ENCODE measurements around the gene COMT. TPM values are rescaled to one million over a fixed set of nuclear protein-coding genes. Genes with fewer than 3 reads are reported as not detected.
"Not testable (repeated sequence)": the region's sequence is repeated elsewhere in the genome, so short reads cannot be mapped to it uniquely, and the experiment has no call there.

COMT gene
- total RNA-seq, 2 donors from 2014 or later: 39.7 to 113 TPM

DNA sequence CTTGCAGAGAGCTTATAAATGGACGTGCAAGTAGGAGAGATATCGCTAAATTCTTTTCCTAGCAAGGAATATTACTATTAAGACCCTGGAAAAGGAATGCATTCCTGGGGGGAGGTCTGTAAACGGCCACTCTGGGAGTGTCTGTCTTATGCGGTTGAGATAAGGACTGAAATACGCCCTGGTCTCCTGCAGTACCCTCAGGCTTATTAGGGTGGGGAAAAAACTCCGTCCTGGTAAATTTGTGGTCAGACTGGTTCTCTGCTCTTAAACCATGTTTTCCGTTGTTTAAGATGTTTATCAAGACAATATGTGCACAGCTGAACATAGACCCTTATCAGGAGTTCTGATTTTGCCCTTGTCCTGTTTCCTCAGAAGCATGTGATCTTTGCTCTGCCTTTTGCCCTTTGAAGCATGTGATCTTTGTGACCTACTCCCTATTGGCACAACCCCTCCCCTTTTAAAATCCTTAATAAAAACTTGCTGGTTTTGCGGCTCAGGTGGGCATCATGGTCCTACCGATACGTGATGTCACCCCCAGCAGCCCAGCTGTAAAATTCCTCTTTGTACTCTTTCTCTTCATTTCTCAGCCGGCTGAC is 6.4 kb upstream of the COMT start:
- Mint-ChIP-seq H3K36me3 (peaks cover 24 to 28% of the 10 kb centered on the region in 2 donors), H3K9me3 (peaks cover 9 to 10% of the 10 kb centered on the region in 2 donors)
- H3K27ac Mint-ChIP-seq; DNase-seq (ENCODE audit: low spot score in 2 of 2); ATAC-seq: not testable (repeated sequence)

DNA sequence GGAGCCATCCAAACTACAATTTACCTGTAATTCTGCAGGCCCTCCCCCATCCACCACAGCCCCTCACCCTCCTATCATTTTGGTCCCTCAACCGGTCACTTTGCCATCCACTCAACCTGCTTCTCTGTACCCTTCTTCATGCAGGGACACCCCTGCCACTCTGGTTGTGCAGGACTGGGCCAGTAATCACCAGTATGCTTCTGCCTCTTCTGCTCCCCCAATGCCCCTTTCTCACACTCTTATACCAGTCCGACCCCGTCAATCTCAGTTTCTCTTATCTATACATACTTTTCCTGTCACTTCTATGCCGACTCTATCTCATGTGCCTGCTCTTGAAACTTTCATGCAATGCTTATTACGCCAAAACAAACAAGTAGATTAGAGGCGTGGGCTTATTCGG is 5.1 kb upstream of the COMT start:
- Mint-ChIP-seq H3K27ac (no peak overlapping the region), H3K9me3 (peaks cover 9 to 10% of the 10 kb centered on the region in 2 donors), H3K36me3 (peaks cover 24 to 28% of the 10 kb centered on the region in 2 donors)
- ATAC-seq: no peak
- DNase-seq (ENCODE audit: low spot score in 2 of 2): no peak

DNA sequence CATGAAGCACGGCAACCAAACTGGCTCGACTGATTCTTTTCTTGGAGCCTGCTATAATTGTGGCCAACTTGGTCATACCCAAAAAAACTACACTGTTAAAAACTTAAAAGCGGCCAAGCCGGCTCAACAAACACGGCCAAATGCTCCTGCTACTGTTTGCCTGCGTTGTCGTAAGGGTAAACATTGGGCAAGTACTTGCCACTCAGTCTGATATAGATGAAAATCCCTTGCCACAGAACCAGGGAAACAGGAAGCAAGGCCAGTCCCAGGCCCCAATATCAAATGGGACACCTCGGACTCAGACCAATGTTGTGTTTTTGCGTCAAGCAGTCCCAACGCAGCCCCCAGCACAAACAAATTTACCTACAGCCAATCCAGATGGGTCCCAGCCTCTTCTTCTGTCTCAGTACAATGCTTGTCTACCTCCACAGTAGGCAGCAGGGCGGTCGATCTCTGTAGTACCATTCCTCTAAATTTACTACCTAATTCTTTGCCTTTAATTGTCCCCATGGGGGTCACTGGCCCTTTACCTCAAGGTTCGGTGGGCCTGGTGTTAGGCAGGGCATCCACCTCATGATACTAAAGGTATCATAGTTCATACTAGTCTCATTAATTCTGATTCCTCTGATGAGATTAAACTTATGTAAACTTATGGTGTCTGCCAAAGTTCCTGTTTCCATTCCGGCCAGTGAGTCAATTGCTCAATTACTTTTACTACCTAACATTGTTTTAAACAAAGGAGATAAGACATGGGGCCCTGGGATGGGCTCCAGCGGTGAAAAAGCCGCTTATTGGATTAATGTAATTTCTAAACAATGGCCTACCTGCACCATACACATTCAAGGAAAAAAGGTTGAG is 3.7 kb upstream of the COMT start:
- DNase-seq (ENCODE audit: low spot score in 2 of 2): no peak
- Mint-ChIP-seq H3K36me3 (peaks cover 33 to 39% of the 10 kb centered on the region in 2 donors), H3K9me3 (peaks cover 9 to 10% of the 10 kb centered on the region in 2 donors), H3K27ac (no peak overlapping the region)
- ATAC-seq: no peak

DNA sequence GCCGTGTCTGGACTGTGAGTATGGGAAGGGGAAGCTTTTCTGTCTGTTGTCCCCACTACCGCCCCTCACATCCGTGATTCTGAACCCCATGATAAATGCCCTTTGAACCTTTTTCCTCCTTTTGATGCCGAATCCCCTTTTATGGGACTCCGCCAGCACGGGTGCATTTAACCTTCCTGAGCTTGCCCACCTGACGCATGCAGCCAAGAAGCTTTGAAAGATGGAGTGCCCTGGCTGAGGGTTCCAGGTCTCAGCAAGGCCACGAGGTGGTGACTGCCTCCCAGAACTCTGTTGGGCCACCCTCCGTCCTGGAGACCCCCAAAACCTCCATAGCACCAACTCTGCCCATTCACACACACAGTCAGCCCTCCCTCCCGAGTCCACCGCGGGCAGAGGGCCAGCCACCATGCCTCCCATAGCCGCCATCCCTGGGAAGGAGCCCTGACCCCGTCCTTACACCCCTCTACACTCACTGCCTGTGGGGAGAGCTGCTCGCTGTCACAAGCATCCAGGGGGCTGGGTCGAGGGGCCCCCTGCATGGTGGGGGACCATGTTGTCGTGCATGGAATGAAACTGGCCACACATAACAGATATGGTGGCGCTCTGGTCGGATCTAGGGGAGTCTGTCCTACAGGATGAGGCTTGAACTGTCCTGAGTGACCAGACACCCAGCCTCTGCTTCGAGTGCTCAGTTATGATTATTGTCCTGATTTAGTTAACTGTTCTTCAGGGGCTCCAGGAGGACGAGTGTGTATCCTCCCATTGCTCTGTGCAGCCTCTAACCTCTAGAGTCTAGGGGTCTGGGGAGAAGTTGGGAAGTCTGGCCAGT is 822 bp upstream of the COMT start:
- peak in 1 of 2 donors; percentile 12 for ATAC-seq
- Mint-ChIP-seq H3K36me3 (peaks cover 27 to 43% of the 10 kb centered on the region in 2 donors), H3K9me3 (peaks cover 7 to 9% of the 10 kb centered on the region in 2 donors), H3K27ac (peak overlapping the region; percentile 92 to 95)
- no peak for DNase-seq (ENCODE audit: low spot score in 2 of 2)

DNA sequence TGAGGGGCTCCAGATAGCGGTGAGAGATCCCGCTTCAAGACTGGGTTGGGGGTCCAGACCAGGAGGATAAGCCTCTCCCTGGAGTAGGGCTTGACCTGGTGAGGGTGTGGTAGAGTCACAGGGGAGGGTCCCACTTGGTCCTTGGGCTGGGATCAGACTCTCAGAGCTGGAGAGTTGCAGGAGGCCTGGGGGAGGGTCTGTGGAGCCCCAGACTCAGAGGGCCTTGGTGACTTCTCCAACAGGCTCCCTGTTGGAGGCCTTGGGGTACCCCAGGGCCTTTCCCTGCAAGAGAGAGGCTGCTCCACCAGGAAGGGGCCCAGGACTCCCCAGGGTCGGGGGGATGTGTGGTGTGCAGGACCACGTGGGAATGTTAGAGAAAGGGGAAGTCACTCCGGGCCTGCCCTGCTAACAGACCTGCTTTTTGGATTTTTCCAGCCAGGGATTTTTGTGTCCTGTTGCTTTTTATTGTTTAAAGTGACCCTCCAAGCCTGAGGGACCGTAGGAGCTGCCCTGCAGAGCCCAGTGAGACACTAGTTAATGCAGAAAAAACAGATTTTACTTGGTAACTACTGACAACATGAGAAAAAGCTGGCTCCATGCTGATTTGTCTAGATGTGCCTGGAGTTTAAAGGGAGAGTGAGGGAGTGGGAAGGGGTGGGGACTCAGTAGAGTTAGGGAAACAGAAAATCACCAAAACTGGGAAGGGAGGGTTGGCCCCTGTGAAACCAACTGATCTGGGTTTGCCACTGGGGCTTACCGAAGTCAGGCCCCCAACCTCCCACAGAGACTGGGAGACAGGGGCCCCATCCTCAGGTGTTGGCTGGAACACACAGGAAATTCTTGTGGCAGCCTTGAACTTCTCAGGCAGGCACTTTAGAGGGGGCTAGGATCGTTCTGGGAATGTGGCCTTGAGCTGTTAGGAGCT is 847 bp downstream of the COMT start:
- peak overlapping the region; percentile 95 to 99 for H3K27ac Mint-ChIP-seq
- peaks cover 10 to 27% of the 10 kb centered on the region in 2 donors for H3K36me3 Mint-ChIP-seq
- no peaks in the 10 kb centered on the region for H3K9me3 Mint-ChIP-seq
- peak; percentile 39 to 43 for ATAC-seq
- no peak for DNase-seq (ENCODE audit: low spot score in 2 of 2)

DNA sequence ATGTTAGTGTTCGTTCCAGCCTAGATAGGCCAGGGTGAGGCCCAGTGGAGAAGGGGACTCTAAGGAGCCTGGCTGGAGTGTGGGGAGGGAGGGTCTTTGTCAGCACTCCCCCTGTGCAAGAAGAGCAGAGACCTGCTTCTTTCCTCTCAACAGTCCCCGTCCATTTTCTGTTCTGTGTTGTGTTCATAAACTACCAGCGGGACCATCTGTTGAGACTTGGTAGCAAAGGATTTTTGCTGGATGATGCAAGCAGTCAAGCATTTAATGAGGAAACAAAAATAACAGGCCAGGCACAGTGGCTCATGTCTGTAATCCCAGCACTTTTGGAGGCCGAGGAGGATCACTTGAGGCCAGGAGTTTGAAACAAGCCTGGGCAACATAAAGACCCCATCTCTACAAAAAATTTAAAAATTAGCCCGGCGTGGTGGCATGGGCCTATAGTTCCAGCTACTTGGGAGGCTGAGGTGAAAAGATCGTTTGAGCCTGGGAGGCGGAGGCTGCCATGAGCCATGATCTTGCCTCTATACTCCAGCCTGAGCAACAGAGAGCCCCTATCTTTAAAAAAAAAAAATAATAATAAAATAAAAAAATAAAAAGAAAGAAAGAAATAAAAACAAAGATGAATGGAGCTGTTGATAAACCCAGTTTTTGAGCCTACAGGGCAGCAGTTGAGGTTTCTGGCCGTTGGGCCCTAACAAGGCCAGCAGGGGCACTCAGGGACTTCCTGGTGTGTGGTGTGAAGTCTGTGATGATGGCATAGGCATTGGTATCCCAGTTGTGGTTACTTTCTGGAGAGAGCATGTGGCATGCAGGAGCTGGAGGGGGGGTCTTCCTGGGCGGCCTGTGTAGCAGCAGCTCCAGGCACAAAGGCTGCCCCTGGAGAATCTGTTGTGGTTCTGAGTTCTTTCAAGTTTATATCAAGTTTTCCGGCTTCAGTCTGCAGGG is 1.8 kb downstream of the COMT start:
- H3K27ac Mint-ChIP-seq: peak overlapping the region; percentile 95 to 99
- no peaks in the 10 kb centered on the region for H3K9me3 Mint-ChIP-seq
- ATAC-seq (no peak), DNase-seq (ENCODE audit: low spot score in 2 of 2) (no peak)
- peaks cover 9 to 21% of the 10 kb centered on the region in 2 donors for H3K36me3 Mint-ChIP-seq

DNA sequence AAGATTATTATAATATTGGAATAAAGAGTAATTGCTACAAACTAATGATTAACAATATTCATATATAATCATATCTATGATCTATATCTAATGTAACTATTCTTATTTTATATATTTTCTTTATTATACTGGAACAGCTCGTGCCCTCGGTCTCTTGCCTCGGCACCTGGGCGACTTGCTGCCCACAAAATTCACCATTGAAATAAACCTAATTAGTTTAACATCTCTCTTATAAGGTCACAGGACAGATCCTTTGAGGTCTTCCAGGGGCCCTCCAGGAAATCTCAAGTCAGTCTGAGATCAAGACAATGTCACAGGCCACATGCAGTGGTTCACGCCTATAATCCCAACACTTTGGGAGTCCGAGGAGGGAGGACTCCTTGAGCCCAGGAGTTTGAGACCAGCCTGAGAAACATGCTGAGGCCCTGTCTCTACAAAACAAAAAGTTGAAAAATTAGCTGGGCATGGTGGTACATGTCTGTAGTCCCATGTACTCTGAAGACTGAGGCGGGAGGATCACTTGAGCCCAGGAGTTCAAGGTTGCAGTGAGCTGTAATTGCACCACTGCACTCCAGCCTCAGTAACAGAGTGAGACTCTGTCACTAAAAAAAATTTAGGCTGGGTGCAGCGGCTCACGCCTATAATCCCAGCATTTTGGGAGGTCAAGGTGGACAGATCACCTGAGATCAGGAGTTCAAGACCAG is 6.6 kb downstream of the COMT start:
- no peak for DNase-seq (ENCODE audit: low spot score in 2 of 2)
- Mint-ChIP-seq H3K9me3 (no peaks in the 10 kb centered on the region), H3K27ac (no peak overlapping the region), H3K36me3 (peaks cover 0 to 13% of the 10 kb centered on the region in 2 donors)
- ATAC-seq: no peak

DNA sequence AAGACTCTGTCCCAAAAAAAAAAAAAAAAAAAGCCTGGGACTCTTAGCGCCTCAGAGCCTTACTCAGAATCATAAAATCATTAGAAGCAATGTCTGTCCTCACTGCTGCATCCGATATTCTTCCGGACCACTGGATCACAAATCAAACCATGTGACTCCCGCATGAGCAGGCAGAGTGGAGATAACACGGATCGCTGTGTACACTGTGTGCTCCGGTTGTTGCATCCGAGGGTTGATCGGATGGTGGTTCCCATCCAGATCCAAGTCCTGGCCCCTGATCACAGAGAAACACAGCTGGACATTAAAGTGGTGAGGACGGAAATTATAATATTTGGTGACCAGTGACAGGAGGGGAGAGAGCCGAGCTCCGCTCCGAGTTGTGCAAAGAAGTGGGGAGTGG is 9.8 kb downstream of the COMT start:
- Mint-ChIP-seq H3K36me3 (peaks cover 0 to 7% of the 10 kb centered on the region in 2 donors), H3K9me3 (no peaks in the 10 kb centered on the region), H3K27ac (no peak overlapping the region)
- DNase-seq (ENCODE audit: low spot score in 2 of 2): no peak
- no peak for ATAC-seq

DNA sequence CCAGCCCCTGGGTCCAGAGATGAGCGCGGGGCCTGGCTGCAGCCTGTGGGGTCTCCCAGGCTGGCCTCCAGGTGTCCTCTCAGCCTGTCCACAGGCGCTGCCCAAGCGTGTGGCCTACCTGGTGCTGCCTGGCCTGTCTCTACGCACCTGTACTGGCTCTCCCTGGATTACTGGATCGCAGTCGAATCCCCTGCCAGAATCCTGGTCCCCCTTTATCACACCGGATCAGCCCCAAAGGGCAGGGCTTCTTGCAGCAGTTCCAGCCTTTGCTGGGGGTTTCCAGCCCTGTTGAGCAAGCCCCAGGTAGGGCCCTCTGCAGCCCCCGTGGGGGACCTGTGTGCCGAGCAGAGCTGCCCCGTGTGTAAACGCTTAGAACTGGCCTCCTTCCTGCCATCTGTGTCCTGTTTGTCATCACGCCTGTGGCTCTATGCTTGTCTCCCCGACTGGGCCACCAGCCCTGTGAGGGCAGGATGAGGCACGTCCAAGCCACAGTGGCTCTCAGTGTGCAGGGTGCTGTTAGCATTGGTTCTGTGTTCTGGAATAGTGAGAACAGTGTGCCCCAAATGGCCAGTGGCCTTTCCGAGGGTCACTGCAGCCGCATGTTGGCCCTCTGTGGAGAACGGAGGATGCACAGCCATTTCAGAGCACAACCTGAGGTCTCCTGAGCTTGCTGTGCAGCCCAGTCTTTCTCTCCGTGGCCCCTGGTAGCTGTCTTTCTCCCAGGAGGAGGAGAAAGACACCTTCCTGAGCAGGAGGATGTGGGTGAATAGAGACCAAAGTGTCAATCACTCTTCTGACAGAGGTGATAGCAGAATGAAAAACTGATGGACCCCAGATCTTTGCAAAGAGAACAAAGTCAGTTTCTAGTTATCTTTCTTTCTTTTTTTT is 13.9 kb downstream of the COMT start:
- peaks cover 0 to 4% of the 10 kb centered on the region in 2 donors for H3K36me3 Mint-ChIP-seq
- no peaks in the 10 kb centered on the region for H3K9me3 Mint-ChIP-seq
- DNase-seq (ENCODE audit: low spot score in 2 of 2) (no peak), ATAC-seq (peak in 1 of 2 donors; percentile 37)
- H3K27ac Mint-ChIP-seq: no peak overlapping the region

DNA sequence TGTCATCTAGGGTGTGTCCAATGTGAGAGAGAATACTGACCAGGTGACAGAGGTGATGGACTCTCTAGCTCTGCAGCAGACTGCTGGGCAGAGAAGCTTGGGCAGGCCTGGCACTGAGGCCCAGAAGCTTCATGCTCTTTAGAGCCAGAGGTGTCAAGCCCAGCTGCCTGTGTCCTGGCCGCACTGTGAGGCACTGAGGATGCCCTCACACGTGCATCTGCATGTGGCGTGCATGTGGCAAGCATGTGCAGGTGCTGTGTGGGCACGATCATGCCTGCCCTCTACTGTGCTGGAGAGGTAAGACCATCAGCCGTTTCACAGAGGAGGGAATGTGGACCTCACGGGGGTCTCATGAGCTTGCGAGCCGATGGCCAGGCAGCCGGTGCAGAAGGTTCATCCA is 15.9 kb downstream of the COMT start:
- H3K9me3 Mint-ChIP-seq: no peaks in the 10 kb centered on the region
- ATAC-seq (no peak), DNase-seq (ENCODE audit: low spot score in 2 of 2) (no peak)

DNA sequence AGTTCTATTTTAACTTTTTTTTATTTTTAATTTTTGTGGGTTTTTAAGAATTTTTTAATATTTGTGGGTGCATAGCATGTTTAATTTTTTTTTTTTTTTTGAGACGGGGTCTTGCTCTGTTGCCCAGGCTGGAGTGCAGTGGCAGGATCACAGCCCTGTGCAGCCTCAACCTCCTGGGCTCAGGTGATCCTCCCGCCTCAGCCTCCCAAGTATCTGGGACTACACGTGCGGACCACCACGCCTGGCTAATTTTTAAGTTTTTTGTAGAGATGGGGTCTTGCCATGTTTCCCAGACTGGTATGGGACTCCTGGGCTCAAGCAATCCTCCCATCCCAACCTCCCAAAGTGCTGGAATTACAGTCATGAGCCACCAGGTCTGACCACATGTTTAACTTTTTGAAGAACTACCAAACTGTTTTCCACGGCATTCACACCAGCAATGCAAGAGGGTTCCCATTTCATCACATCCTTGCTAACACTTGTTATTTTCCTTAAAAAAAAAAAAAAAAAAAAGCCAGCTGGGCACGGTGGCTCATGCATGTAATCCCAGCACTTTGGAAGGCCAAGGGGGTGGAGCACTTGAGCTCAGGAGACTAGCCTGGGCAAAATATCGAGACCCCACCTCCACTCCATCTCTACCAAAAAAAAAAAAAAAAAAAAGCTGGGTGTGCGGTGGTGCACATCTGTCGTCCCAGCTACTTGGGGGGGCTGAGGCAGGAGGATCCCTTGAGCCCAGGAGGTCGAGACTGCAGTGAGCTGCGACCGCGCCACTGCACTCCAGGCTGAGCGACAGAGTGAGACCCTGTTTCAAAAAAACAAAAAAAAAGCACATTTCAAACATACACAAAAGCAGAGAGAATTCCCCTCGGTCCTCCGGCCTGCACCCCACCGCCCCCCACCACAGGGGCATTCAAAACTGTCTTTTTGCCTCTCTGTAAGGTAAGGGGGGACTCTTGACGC is 16.8 kb downstream of the COMT start:
- Mint-ChIP-seq H3K36me3 (no peaks in the 10 kb centered on the region), H3K27ac (no peak overlapping the region), H3K9me3 (no peaks in the 10 kb centered on the region)
- DNase-seq (ENCODE audit: low spot score in 2 of 2) (no peak), ATAC-seq (no peak)

More for the DNA sequence above, 15.9 kb downstream of the COMT start:
- H3K36me3 Mint-ChIP-seq: no peaks in the 10 kb centered on the region
- no peak overlapping the region for H3K27ac Mint-ChIP-seq

DNA sequence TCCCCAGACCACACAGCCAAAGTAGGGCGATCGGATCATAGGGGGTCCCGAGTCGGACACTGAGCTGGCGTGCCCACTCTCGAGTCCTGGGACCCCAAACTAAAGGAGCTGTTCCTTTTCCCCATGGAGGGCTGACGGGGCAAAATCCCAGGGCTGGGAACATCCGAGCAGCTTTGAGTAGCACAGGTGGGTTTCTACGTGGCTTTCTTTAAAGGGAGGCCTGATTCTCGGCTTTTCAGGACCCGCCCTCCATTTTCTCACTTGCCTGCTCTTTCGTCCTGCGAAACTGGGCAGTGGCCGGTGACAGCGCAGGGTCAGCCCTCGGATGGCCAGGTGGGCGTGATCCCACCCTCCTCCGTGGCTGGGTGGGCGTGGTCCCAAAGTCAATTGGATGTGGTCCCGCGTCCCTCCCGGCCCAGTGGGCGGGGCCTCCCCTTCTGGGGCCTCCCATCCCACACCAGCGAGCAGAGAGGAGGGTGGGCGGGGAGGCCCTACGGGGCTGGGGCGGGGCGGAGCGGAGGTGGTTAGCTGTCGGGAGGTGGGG is 17.5 kb downstream of the COMT start:
- Mint-ChIP-seq H3K27ac (no peak overlapping the region), H3K36me3 (no peaks in the 10 kb centered on the region), H3K9me3 (no peaks in the 10 kb centered on the region)
- DNase-seq (ENCODE audit: low spot score in 2 of 2) (no peak), ATAC-seq (no peak)
